Endothelial cell (in vitro differentiated cells): Measurements from ENCODE around the gene TLE3. TPM values are rescaled to one million over a fixed set of nuclear protein-coding genes. Genes with fewer than 3 reads are reported as not detected.

Source experiments
- DNase-seq: peaks from one replicate; pipeline ENCODE4 v3.0.0; 2021; ENCODE audit warnings: low spot score
- H3K27ac Mint-ChIP-seq: one replicate; pipeline ENCODE4 v1.8.0; 2021; ENCODE audit warnings: mixed read lengths, inconsistent platforms; ENCODE audit not compliant: unreplicated experiment
- H3K27me3 Mint-ChIP-seq: one replicate; pipeline ENCODE4 v1.8.0; 2021; ENCODE audit warnings: mild to moderate bottlenecking, moderate library complexity, mixed read lengths, inconsistent platforms; ENCODE audit not compliant: unreplicated experiment
- H3K36me3 Mint-ChIP-seq: one replicate; pipeline ENCODE4 v1.8.0; 2021; ENCODE audit warnings: mild to moderate bottlenecking, low read depth, mixed read lengths, inconsistent platforms; ENCODE audit not compliant: unreplicated experiment
- H3K4me1 Mint-ChIP-seq: one replicate; pipeline ENCODE4 v1.8.0; 2021; ENCODE audit warnings: mild to moderate bottlenecking, mixed read lengths, inconsistent platforms; ENCODE audit not compliant: unreplicated experiment
- H3K4me3 Mint-ChIP-seq: one replicate; pipeline ENCODE4 v1.8.0; 2021; ENCODE audit warnings: mild to moderate bottlenecking, mixed read lengths, inconsistent platforms; ENCODE audit not compliant: unreplicated experiment
- H3K9me3 Mint-ChIP-seq: one replicate; pipeline ENCODE4 v1.8.0; 2021; ENCODE audit warnings: mixed read lengths, inconsistent platforms; ENCODE audit not compliant: unreplicated experiment
- microRNA-seq: library from miRNA; unstranded; fragments of <30 nt; microRNA quantifications from one replicate; pipeline ENCODE4, GENCODE V29; 2020; ENCODE audit not compliant: unreplicated experiment
- total RNA-seq: library from RNA; stranded (reverse); fragmentation: NEBNext Ultra II Directional; extraction: Animal tissue kit (Norgen Biotek cat#: 25700); gene quantifications from one replicate; pipeline ENCODE4 v1.2.1, GENCODE V29; 2021; ENCODE audit not compliant: unreplicated experiment
- TF ChIP-seq, protein P1 (sequence below): fragments of 200-600 bp; sonication (generic); IDR thresholded peaks from one replicate; pipeline ENCODE4 v1.5.0; 2021; ENCODE audit warnings: antibody characterized with exemption; ENCODE audit not compliant: unreplicated experiment

Gene TLE3
- total RNA-seq, 1 donor from 2014 or later = 80.8 TPM

DNA sequence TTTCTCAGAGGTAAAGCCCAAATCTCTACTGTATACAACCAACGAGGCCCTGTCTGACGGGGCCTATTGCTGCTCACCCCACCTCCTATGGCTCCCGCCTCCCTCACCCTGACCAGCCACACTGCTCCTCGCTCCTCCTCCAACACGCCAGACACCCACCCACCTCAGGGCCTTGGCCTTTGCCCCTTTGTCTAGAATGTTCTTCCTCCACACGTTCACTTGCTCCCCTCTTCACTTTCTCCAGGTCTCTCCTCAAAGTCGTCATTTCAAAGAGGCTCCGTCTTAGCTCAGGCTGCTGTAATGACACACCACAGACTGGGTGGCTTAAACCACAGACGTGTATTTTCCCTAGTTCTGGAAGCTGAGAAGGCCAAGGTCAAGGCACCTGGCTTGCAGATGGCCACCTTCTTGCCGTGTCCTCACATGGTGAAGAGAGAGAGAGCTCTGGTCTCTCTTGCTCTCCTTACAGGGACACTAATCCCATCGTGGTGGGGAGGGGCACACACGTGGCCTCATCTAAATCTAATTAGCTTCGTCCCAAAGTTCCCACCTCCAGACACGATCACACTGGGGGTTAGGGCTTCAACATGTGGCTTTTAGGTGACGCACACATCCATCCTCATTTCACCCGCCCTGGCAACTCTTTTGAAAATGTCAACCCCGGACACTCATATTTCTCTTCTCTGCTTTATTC, 98.2 kb downstream of the TLE3 start:
- H3K27ac Mint-ChIP-seq = no peak overlapping the region
- peaks cover 3% of the 10 kb centered on the region for H3K36me3 Mint-ChIP-seq
- peaks cover 10% of the 10 kb centered on the region for H3K27me3 Mint-ChIP-seq
- H3K4me1 Mint-ChIP-seq = peaks cover 13% of the 10 kb centered on the region
- H3K9me3 Mint-ChIP-seq = no peaks in the 10 kb centered on the region
- TF ChIP-seq, protein P1, sequence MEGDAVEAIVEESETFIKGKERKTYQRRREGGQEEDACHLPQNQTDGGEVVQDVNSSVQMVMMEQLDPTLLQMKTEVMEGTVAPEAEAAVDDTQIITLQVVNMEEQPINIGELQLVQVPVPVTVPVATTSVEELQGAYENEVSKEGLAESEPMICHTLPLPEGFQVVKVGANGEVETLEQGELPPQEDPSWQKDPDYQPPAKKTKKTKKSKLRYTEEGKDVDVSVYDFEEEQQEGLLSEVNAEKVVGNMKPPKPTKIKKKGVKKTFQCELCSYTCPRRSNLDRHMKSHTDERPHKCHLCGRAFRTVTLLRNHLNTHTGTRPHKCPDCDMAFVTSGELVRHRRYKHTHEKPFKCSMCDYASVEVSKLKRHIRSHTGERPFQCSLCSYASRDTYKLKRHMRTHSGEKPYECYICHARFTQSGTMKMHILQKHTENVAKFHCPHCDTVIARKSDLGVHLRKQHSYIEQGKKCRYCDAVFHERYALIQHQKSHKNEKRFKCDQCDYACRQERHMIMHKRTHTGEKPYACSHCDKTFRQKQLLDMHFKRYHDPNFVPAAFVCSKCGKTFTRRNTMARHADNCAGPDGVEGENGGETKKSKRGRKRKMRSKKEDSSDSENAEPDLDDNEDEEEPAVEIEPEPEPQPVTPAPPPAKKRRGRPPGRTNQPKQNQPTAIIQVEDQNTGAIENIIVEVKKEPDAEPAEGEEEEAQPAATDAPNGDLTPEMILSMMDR = no peak
- no peak for DNase-seq
- no peak overlapping the region for H3K4me3 Mint-ChIP-seq

DNA sequence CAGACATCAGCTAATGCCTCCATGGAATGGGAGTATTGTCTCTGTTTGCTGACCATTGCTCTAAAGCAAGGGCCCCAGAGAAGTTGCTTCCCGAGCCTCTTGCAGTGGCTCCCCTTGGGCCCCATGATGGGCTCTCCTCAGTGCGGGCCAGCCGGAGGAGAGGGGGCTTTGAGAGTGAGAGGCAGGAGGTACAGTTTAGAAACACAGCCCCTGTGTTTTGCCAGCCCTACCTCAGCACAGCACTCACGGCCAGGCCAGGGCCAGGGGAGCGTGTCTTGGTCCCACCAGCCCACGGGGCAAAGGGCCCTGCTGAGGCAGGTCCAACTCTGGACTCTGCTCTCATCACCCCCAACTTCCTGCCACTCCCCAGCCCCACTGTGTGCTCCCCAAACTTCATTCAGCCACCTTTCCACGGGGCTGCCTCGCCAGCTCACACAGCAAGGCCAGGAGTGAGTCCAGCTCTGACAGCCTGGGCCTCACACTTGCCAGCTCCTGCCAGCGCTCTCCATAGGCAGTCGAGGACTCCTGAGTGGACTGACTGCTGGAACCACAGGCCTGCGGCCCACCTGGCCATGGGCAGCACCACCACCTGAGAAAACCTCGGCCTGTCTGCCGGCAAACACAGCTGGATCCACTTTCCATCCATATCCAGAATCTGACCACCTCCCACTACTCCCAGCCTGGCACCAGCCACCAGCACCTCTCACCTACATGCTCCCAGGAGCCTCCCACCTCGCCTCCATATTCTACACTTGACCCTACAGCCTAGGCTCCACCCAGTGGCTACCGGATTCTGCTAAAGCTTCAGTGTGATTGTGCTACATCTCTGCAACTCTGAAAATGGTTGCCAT, 99.0 kb downstream of the TLE3 start:
- peaks cover 10% of the 10 kb centered on the region for H3K27me3 Mint-ChIP-seq

DNA sequence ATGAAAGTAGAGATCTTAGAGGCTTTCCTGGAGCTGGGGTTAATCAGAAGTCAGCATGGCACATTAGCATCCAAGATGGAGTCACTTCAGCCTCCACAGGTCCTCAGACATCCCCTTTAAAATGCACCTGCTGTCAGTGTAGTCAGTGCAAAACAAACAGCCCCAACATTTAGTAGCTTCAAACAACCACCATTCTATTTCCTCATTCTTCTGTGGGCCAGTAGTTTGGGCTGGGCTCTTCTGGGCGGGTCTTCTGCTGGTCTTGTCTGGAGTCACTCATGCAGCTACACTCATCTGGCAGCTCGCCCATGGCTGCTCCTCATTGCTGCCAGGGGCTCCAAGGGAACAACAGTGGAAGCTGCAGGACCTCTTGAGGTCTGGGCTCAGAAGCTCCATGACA, 99.9 kb downstream of the TLE3 start:
- Mint-ChIP-seq H3K4me3 (no peak overlapping the region), H3K9me3 (no peaks in the 10 kb centered on the region), H3K27ac (no peak overlapping the region), H3K36me3 (no peaks in the 10 kb centered on the region), H3K4me1 (peaks cover 13% of the 10 kb centered on the region), H3K27me3 (peaks cover 11% of the 10 kb centered on the region)
- TF ChIP-seq, protein P1 = no peak
- no peak for DNase-seq

More for the DNA sequence above, 99.0 kb downstream of the TLE3 start:
- Mint-ChIP-seq H3K27ac (no peak overlapping the region), H3K36me3 (peaks cover 3% of the 10 kb centered on the region), H3K4me3 (no peak overlapping the region), H3K9me3 (no peaks in the 10 kb centered on the region), H3K4me1 (peaks cover 13% of the 10 kb centered on the region)
- no peak for DNase-seq
- TF ChIP-seq, protein P1 = no peak

Small RNA genes within 50 kb of the gene (microRNA-seq; reads per million reads assigned to microRNA genes)
- gene MIR629 = 394 reads per million, percentile 90 among the genes with 10 or more reads in this experiment
